Immature natural killer cell (primary cell): ENCODE results near the gene MED27. TPM values are rescaled to one million over a fixed set of nuclear protein-coding genes. Genes with fewer than 3 reads are reported as not detected.
A peak's percentile ranks its signal among the peaks of the same experiment; 100 is the strongest.

Experiments
- DNase-seq, 3 donors: peaks; one replicate each; pipeline ENCODE4 v3.0.0; 2022; ENCODE audit warnings: mixed read lengths in 1 of 3
- H3K27ac Mint-ChIP-seq, 6 donors: one replicate each; pipeline ENCODE4 v1.8.0; 2020; ENCODE audit warnings: mixed read lengths in 6 of 6, mild to moderate bottlenecking in 5 of 6, inconsistent platforms in 4 of 6, moderate library complexity in 3 of 6
- H3K27me3 Mint-ChIP-seq, 3 donors: one replicate each; pipeline ENCODE4 v1.8.0; 2020 to 2021; ENCODE audit warnings: low read depth in 3 of 3, mild to moderate bottlenecking in 3 of 3, mixed read lengths in 3 of 3, moderate library complexity in 3 of 3, inconsistent platforms in 1 of 3
- H3K36me3 Mint-ChIP-seq, 3 donors: one replicate each; pipeline ENCODE4 v1.8.0; 2020; ENCODE audit warnings: mixed read lengths in 3 of 3, inconsistent platforms in 2 of 3, mild to moderate bottlenecking in 2 of 3
- H3K4me1 Mint-ChIP-seq, 2 donors: one replicate each; pipeline ENCODE4 v1.8.0; 2020; ENCODE audit warnings: inconsistent platforms in 2 of 2, mild to moderate bottlenecking in 2 of 2, mixed read lengths in 2 of 2, moderate library complexity in 1 of 2
- H3K4me3 Mint-ChIP-seq, 5 donors: one replicate each; pipeline ENCODE4 v1.8.0; 2020; ENCODE audit warnings: mild to moderate bottlenecking in 5 of 5, mixed read lengths in 5 of 5, inconsistent platforms in 3 of 5, moderate library complexity in 3 of 5
- H3K9me3 Mint-ChIP-seq, 6 donors: one replicate each; pipeline ENCODE4 v1.8.0; 2020; ENCODE audit warnings: mild to moderate bottlenecking in 6 of 6, mixed read lengths in 6 of 6, inconsistent platforms in 4 of 6, moderate library complexity in 3 of 6
- polyA plus RNA-seq, 3 donors: library from polyadenylated mRNA; unstranded; fragments of 300-500 nt; fragmentation: Illumina TruSeq; gene quantifications; one replicate each; pipeline ENCODE4 v1.2.3, GENCODE V29; 2021

The MED27 gene
- polyA plus RNA-seq, 3 donors from 2014 or later = 46.3 to 90.1 (median 53.7) TPM

DNA sequence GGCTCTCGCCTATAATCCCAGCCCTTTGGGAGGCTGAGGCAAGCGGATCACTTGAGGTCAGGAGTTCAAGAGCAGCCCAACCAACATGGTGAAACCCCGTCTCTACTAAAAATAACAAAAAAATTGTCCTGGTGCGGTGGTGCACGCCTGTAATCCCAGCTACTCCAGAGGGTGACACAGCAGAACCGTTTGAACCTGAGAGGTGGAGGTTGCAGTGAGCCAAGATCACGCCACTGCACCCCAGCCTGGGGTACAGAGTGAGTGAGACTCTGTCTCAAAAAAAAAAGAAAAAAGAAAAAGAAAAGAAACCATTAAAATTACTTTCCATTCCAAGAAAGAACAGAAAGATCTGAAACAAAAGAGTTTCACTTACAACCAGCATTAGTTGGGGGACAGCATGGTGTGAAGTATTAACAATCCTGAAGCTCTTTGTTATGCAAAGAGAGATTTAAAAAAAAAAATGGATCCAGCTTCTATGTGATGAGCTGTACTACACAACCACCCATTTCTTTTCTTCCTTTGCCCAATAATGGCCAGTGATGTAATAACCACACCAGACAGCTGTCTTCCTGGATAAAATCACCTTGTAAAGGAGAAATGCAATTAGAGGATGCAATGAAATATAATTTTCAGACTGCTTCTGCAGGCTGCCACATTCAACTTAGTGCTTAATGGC lies 76.9 kb downstream of the MED27 start:
- Mint-ChIP-seq H3K36me3 (peaks cover 0 to 4% (median 0%) of the 10 kb centered on the region in 3 donors), H3K4me3 (no peak overlapping the region), H3K9me3 (peaks cover 0 to 1% (median 0%) of the 10 kb centered on the region in 6 donors), H3K27ac (peak overlapping the region in 1 of 6 donors; percentile 27), H3K27me3 (peaks cover 0 to 2% (median 0%) of the 10 kb centered on the region in 3 donors), H3K4me1 (peaks cover 54 to 86% of the 10 kb centered on the region in 2 donors)
- DNase-seq = no peak

DNA sequence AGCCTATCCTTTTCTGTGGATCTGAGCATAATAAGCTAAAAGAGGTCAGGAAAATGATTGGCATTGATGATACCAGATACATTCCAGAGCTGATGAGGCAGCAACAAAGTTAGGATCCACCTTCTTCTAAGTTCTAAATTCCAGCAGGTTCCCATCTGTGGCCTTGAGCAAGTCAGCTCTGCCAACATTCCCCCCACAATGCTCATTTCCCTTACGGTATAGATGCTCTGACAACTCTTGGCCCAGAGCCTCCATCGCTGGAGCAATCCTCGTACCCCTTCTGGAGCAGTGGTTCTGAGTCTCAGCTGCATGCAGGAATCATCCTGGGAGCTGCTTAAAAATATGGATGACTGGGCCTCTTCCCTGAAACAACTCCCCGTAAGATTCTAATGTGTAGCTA lies 78.1 kb downstream of the MED27 start:
- Mint-ChIP-seq H3K27me3 (peaks cover 0 to 3% (median 0%) of the 10 kb centered on the region in 3 donors), H3K4me1 (peaks cover 42 to 77% of the 10 kb centered on the region in 2 donors), H3K4me3 (no peak overlapping the region), H3K27ac (peak overlapping the region in 3 of 6 donors; percentile 35 to 58 (median 45)), H3K9me3 (peaks cover 0 to 1% (median 0%) of the 10 kb centered on the region in 6 donors), H3K36me3 (peaks cover 0 to 4% (median 2%) of the 10 kb centered on the region in 3 donors)
- no peak for DNase-seq

DNA sequence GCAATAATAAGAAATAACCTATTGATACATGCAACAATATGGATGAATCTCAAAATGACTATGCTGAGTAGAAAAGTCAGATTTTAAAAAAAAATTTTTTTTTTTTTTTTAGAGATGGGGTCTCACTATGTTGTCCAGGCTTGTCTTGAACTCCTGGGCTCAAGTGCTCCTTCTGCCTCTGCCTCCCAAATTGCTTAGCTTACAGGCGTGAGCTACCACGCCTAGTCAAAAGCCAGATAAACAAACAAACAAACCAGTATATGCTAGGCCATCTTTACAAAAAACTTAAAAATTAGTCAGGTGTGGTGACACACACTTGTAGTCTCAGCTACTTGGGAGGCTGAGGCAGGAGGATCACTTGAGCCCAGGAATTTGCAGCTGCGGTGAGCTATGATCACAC lies 79.0 kb downstream of the MED27 start:
- H3K9me3 Mint-ChIP-seq = peaks cover 0 to 1% (median 0%) of the 10 kb centered on the region in 6 donors
- H3K4me1 Mint-ChIP-seq = peaks cover 34 to 70% of the 10 kb centered on the region in 2 donors
- H3K36me3 Mint-ChIP-seq = peaks cover 4 to 9% (median 4%) of the 10 kb centered on the region in 3 donors
- H3K27me3 Mint-ChIP-seq = peaks cover 0 to 3% (median 0%) of the 10 kb centered on the region in 3 donors
- H3K4me3 Mint-ChIP-seq = peak overlapping the region in 2 of 5 donors; percentile 6 to 63
- H3K27ac Mint-ChIP-seq = peak overlapping the region in 2 of 6 donors; percentile 61 to 68
- no peak for DNase-seq

DNA sequence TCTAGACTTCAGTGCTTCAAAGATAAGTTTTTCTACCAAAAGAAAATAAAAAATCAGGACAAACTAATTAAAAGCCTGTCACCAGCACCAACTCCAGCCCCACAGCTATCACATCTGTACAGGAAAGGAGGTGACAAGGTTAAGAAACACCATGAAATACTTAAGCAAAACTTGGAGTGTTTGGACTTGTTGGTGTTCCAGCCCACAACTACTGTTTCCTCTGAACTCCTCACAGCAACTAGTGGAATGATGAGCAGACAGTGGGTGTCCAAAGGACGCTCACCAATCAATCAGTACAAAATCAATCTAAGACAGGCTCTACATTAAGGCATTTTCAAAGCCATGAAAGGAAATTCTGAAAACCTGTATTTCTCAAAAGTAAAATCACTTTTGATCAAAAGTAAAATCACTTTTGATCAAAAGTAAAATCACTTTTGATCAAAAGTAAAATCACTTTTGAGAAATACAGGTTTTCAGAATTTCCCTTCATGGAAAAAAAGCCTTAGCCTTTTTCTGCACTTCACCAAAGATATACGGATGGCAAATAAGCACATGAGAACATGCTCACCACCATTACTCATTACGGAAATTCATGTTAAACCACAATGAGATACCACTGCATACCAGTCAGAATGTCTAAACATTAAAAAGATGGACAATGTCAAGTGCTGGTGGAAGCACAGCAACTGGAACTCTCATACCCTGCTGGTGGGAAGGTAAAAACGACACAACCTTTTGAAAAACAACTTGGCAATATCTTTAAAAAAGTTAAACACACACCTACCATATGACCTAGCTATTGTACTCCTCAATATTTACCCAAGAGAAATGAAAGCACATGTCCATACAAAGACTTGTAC lies 79.7 kb downstream of the MED27 start:
- peaks cover 0 to 3% (median 0%) of the 10 kb centered on the region in 3 donors for H3K27me3 Mint-ChIP-seq
- peak overlapping the region in 3 of 5 donors; percentile 55 to 62 (median 61) for H3K4me3 Mint-ChIP-seq
- H3K9me3 Mint-ChIP-seq = peaks cover 0 to 1% (median 0%) of the 10 kb centered on the region in 6 donors
- peak overlapping the region in 5 of 6 donors; percentile 48 to 86 (median 68) for H3K27ac Mint-ChIP-seq
- peaks cover 4 to 14% (median 4%) of the 10 kb centered on the region in 3 donors for H3K36me3 Mint-ChIP-seq
- peak in 1 of 3 donors; percentile 9 for DNase-seq
- H3K4me1 Mint-ChIP-seq = peaks cover 34 to 70% of the 10 kb centered on the region in 2 donors

DNA sequence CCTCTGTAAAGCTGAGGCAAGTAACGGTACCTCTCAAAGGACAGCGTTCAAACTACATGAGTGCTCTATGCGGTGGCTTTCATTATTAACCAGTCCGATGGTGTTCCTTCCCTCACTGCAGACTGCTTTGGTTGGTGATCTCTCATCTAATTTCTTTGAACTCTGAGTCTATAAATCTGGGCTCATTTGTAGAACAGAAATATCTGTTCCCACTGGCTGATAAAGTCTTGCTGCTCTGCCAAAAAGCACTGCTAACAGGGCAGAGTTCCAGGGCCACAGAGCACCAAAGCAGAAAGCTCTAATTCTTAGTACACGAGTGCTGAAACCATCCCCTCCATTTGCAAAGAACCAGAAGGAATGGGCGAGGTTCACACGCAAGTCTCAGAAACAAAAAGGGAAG lies 81.9 kb downstream of the MED27 start:
- H3K27me3 Mint-ChIP-seq = peaks cover 0 to 3% (median 0%) of the 10 kb centered on the region in 3 donors
- no peak for DNase-seq
- H3K36me3 Mint-ChIP-seq = peaks cover 4 to 17% (median 4%) of the 10 kb centered on the region in 3 donors
- H3K4me1 Mint-ChIP-seq = peaks cover 25 to 52% of the 10 kb centered on the region in 2 donors
- H3K4me3 Mint-ChIP-seq = no peak overlapping the region
- H3K27ac Mint-ChIP-seq = peak overlapping the region in 1 of 6 donors; percentile 64
- H3K9me3 Mint-ChIP-seq = peaks cover 0 to 1% (median 0%) of the 10 kb centered on the region in 6 donors

DNA sequence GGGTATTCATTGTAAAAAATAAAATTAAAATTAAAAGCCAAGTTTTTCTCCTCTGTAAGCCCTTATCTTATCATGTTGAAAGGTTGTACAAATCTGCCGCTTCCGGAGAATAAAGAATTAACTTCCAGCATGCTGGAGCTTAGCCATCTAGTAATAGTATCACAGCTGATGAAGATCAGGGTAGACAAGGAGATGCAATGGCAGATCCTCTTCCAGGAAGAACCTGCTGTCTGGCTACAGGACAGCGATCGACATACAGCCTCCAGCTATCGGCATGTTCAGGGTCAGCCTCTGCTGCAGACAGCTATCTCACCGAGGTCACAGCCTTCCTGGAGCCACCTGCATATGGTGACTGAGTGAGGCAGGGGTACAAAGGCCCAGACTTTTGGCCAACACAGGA lies 82.6 kb downstream of the MED27 start:
- H3K4me1 Mint-ChIP-seq = peaks cover 24 to 45% of the 10 kb centered on the region in 2 donors
- peaks cover 0 to 1% (median 0%) of the 10 kb centered on the region in 6 donors for H3K9me3 Mint-ChIP-seq
- DNase-seq = no peak
- peaks cover 0 to 3% (median 0%) of the 10 kb centered on the region in 3 donors for H3K27me3 Mint-ChIP-seq
- H3K27ac Mint-ChIP-seq = no peak overlapping the region
- no peak overlapping the region for H3K4me3 Mint-ChIP-seq
- peaks cover 4 to 17% (median 4%) of the 10 kb centered on the region in 3 donors for H3K36me3 Mint-ChIP-seq

DNA sequence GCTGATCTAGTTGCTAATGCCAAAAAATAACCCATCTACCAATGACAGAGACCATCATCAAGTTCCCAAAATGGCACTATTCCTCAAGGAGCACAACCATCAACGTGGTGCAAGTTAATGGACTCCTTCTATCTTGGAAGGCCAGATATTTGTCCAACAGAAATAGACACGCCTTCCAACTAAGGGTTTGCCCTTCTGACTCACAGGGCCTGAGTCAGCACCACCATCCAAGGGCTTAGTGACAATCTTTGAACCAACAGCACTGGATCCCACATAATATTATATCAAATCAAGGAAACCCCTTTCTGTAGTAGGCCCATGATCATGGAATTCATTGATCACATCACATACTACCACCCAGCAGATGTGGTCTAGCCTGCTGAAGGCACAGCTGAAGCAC lies 84.3 kb downstream of the MED27 start:
- H3K4me3 Mint-ChIP-seq = no peak overlapping the region
- DNase-seq = no peak
- H3K4me1 Mint-ChIP-seq = peaks cover 14 to 30% of the 10 kb centered on the region in 2 donors
- H3K36me3 Mint-ChIP-seq = peaks cover 0 to 17% (median 4%) of the 10 kb centered on the region in 3 donors
- no peak overlapping the region for H3K27ac Mint-ChIP-seq
- no peaks in the 10 kb centered on the region for H3K9me3 Mint-ChIP-seq
- H3K27me3 Mint-ChIP-seq = peaks cover 0 to 3% (median 0%) of the 10 kb centered on the region in 3 donors

DNA sequence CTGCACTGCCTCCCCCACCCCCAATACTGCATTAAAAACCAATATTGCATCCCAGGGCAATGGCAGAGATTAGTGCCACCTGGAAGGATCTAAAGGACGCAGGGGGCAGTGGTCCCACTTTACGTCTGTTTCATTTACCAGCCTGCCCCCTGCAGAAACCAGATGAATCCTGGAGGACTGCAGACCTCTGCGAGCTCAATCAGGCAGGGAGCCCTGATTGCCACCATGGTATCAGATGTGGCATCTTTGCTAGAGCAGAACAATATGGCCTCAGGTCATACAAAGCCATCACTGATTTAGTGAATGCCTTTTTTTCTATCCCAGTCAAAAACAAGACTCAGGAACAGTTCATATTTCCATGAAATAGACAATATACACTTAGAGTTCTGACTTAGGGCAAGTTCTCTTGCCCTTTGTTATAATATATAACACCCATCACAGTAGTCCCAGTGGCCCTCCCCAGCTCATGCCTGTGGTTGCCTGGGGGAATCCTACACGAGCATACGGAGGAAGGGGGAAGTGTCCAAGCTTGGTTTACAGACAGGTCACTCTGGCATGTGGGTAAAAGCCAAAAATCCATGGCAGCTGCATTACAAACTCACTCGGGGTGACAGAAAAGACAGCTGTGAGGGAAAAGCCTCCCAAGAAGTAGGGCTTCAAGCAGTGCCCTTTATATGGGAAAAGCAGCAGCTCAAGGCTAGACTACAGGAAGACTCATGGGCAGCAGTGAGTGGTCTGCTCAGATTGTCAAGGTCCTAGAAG lies 85.1 kb downstream of the MED27 start:
- H3K9me3 Mint-ChIP-seq = no peaks in the 10 kb centered on the region
- peaks cover 8 to 21% of the 10 kb centered on the region in 2 donors for H3K4me1 Mint-ChIP-seq
- peaks cover 0 to 3% (median 0%) of the 10 kb centered on the region in 3 donors for H3K27me3 Mint-ChIP-seq
- DNase-seq = no peak
- H3K27ac Mint-ChIP-seq = no peak overlapping the region
- H3K36me3 Mint-ChIP-seq = peaks cover 0 to 17% (median 4%) of the 10 kb centered on the region in 3 donors
- no peak overlapping the region for H3K4me3 Mint-ChIP-seq

DNA sequence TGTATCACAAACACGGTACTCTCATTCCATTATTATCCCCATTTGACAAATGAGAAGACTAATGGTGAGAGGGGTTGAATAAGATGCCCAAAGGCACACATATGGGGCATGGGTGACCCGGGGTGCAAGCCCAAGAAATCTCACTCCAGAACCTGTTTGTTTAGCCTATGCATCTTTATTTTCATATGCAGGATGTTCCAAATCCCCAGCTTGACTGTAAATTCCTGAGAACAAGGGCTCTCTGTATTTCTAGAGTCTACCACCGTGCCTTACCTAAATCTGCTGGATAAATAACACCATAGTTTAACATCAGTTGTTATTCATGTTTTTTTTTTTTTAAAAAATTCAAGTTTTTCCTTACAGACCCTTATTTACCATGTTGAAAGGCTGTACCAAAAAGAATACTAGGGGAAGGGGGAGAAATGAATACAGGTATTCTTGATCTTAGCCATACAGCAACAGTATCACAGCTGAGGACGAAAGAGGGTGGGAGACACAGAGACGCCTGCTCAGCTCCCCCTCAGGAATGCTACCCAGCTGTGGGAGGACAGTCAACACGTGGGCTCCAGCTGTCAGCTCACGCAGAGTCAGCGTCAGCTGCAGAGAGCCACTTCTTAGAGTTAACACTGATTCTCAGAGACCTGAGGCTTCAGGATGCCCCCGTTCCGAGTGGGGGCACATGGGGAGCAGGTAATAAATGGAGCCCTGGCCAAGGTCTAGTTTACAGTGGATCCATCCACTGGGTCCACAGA lies 86.6 kb downstream of the MED27 start:
- Mint-ChIP-seq H3K4me3 (no peak overlapping the region), H3K9me3 (no peaks in the 10 kb centered on the region), H3K4me1 (peaks cover 0 to 7% of the 10 kb centered on the region in 2 donors), H3K27me3 (peaks cover 0 to 3% (median 0%) of the 10 kb centered on the region in 3 donors), H3K27ac (no peak overlapping the region), H3K36me3 (peaks cover 0 to 17% (median 4%) of the 10 kb centered on the region in 3 donors)
- no peak for DNase-seq

DNA sequence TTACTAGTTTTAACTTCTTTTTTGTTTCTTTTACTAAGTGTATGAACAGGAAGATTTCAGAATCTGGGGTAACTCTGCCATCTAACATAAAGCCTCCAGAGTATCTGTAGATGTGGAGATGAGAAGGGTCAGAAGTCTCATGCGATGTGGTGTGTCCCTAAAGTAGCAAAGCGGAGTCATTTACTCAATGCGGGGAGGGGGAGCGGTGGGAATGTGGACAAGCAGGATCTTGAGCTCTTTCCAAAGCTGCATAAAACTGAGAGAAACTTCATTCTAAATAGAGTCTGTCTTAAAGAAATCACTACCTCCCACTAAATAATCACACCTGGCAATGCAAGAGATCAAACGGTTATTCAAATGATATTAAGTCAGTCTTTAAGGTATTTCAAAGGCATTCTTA lies 92.4 kb downstream of the MED27 start:
- Mint-ChIP-seq H3K27me3 (no peaks in the 10 kb centered on the region), H3K36me3 (no peaks in the 10 kb centered on the region), H3K4me3 (no peak overlapping the region), H3K9me3 (no peaks in the 10 kb centered on the region), H3K27ac (no peak overlapping the region), H3K4me1 (peaks cover 0 to 4% of the 10 kb centered on the region in 2 donors)
- no peak for DNase-seq

DNA sequence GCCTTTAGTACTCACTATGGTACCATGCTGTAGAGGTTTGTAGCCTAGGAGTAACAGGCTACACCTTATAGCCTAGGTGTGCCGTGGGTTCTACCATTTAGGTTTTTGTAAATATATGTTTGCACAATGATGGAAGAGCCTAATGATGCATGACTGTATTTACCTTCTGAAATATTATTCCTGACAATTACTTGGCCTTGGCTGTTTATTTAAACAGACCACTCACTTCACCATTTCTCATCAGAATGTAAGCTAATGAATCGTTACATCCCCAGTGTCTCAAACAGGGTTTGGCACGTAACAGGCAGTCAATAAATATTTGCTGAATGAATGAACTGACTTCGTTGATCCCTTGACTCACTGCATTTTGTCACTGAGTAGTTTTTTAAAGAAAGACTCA lies 93.1 kb downstream of the MED27 start:
- no peak overlapping the region for H3K4me3 Mint-ChIP-seq
- H3K27ac Mint-ChIP-seq = no peak overlapping the region
- H3K9me3 Mint-ChIP-seq = no peaks in the 10 kb centered on the region
- H3K4me1 Mint-ChIP-seq = peaks cover 0 to 4% of the 10 kb centered on the region in 2 donors
- no peak for DNase-seq
- no peaks in the 10 kb centered on the region for H3K27me3 Mint-ChIP-seq
- H3K36me3 Mint-ChIP-seq = no peaks in the 10 kb centered on the region

DNA sequence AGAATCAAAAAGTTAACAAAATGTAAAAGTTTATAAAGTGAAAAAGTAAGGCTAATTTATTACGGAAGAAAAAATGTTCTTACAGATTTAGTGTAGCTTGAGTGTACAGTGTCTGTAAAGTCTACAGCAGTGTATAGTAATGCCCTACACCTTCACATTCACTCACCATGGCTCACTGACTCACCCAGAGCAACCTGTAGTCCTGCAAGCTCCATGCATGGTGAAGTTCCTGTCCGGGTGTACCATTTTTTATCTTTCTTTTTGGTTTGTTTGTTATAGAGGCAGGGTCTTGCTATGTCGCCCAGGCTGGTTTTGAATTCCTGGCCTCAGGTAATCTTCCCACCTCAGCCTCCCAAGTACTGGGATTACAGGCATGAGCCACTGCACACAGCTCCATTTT lies 93.6 kb downstream of the MED27 start:
- Mint-ChIP-seq H3K36me3 (no peaks in the 10 kb centered on the region), H3K4me1 (peaks cover 0 to 4% of the 10 kb centered on the region in 2 donors), H3K4me3 (no peak overlapping the region), H3K9me3 (no peaks in the 10 kb centered on the region), H3K27ac (no peak overlapping the region), H3K27me3 (no peaks in the 10 kb centered on the region)
- no peak for DNase-seq

DNA sequence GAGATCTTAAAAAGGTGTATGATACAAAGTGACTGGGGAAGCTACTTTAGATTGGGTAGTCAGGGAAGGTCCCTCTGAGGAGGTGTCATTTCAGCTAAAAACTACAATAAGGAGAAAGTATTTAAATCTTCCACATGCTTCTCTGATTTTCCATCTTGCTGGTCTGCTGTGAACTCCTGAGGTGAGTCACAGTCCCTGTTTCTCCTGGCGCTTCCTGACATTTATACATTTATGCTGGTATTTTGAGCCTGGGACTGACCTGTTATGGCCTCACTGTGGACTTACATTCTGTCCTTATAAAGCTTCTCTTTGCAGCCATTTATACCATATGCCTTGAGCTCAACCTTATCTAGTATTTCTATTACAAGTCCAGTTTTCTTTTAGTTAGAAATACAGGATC lies 95.1 kb downstream of the MED27 start:
- Mint-ChIP-seq H3K9me3 (no peaks in the 10 kb centered on the region), H3K27ac (no peak overlapping the region), H3K4me3 (no peak overlapping the region), H3K4me1 (peaks cover 0 to 4% of the 10 kb centered on the region in 2 donors), H3K27me3 (no peaks in the 10 kb centered on the region), H3K36me3 (no peaks in the 10 kb centered on the region)
- DNase-seq = no peak
